HL-60 (cell line): ENCODE measurements around the gene TNRC18.

Experiments used
- DNase-seq, 2 experiments: peaks; one replicate each; pipeline ENCODE4 v3.0.0-alpha.2; 2010 to 2020; ENCODE audit warnings: low read depth in 1 of 2, low spot score in 1 of 2
- H3K27ac ChIP-seq: fragments of 250-450 bp; sonication (Bioruptor Pico); replicated peaks from 2 replicates; pipeline ENCODE4 v1.5.1; 2020; ENCODE audit warnings: mild to moderate bottlenecking, moderate library complexity
- H3K27me3 ChIP-seq: fragments of 250-450 bp; sonication (Bioruptor Pico); 2 replicates; pipeline ENCODE4 v1.5.1; 2021; ENCODE audit warnings: mild to moderate bottlenecking, moderate library complexity; ENCODE audit not compliant: insufficient read depth, poor library complexity, severe bottlenecking
- H3K4me3 ChIP-seq: replicated peaks from 2 replicates; pipeline ENCODE4 v1.5.1; 2011; ENCODE audit warnings: mild to moderate bottlenecking, control low read depth, low read length; ENCODE audit not compliant: insufficient read depth
- CTCF ChIP-seq: IDR thresholded peaks from one replicate; pipeline ENCODE4 v1.5.1; 2011; ENCODE audit warnings: low read length, control low read depth, inconsistent platforms; ENCODE audit not compliant: insufficient read depth
- GABPA ChIP-seq: IDR thresholded peaks from 2 replicates; pipeline ENCODE4 v1.6.1; 2012; ENCODE audit warnings: low read depth
- POLR2AphosphoS5 ChIP-seq: IDR thresholded peaks from 2 replicates; pipeline ENCODE4 v1.6.1; 2012; ENCODE audit warnings: low read depth
- SPI1 ChIP-seq: IDR thresholded peaks from 2 replicates; pipeline ENCODE4 v1.6.1; 2012; ENCODE audit warnings: low read depth, mild to moderate bottlenecking, borderline replicate concordance
- TF ChIP-seq, protein P1 (sequence below): IDR thresholded peaks from 2 replicates; pipeline ENCODE4 v1.6.1; 2012; ENCODE audit warnings: low read depth; ENCODE audit not compliant: insufficient replicate concordance

Gene TNRC18

DNA sequence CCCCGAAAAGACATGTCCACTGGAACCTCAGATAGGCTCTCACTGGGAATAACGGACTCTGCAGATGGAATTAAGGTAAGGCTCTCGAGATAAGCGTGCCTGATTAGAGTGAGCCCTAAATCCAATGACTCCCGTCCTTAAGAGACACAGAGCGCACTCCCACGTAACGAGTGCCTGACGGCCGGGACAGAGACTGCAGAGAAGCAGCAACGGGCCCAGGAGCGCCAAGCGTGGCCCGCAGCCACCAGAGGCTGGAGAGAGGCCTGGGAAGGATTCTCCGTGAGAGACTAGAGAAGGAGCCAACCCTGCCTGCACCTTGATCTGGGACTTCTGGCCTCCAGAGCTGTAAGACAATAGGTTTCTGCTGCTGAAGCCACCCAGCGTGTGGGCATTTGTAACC, 20.0 kb upstream of the TNRC18 start:
- H3K27me3 ChIP-seq = no peaks in the 10 kb centered on the region
- H3K4me3 ChIP-seq = no peak overlapping the region
- no peak overlapping the region for H3K27ac ChIP-seq
- TF ChIP-seq, protein P1, sequence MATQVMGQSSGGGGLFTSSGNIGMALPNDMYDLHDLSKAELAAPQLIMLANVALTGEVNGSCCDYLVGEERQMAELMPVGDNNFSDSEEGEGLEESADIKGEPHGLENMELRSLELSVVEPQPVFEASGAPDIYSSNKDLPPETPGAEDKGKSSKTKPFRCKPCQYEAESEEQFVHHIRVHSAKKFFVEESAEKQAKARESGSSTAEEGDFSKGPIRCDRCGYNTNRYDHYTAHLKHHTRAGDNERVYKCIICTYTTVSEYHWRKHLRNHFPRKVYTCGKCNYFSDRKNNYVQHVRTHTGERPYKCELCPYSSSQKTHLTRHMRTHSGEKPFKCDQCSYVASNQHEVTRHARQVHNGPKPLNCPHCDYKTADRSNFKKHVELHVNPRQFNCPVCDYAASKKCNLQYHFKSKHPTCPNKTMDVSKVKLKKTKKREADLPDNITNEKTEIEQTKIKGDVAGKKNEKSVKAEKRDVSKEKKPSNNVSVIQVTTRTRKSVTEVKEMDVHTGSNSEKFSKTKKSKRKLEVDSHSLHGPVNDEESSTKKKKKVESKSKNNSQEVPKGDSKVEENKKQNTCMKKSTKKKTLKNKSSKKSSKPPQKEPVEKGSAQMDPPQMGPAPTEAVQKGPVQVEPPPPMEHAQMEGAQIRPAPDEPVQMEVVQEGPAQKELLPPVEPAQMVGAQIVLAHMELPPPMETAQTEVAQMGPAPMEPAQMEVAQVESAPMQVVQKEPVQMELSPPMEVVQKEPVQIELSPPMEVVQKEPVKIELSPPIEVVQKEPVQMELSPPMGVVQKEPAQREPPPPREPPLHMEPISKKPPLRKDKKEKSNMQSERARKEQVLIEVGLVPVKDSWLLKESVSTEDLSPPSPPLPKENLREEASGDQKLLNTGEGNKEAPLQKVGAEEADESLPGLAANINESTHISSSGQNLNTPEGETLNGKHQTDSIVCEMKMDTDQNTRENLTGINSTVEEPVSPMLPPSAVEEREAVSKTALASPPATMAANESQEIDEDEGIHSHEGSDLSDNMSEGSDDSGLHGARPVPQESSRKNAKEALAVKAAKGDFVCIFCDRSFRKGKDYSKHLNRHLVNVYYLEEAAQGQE = no peak
- TF ChIP-seq SPI1 = no peak
- no peak for TF ChIP-seq POLR2AphosphoS5
- DNase-seq = no peak

DNA sequence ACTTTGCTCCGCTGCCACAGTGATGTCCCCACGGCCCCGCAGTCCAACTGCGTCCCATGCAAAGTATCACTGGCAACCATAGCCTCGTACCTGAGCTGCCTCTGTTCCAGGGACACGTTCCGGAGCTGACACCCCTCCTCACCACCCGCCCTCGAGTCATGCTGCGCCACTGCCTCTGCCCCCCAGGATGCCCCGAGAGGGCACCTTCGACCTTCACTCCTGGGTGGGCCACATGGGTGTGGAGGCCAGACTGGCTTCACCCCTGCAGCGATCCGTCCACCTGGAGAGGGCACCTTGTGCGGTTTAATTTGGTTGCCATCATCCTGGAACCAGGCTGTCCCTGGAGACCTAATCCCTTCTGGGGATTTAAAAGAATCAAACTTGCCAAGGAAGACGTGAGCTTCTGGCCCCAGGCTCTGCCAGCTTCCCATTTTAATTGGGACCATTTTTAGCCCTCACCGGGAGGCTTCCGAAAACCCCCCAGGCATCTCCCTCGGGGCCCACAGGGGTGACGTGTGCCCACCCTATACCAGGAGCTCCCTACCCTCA, 19.2 kb upstream of the TNRC18 start:
- Histone ChIP-seq H3K27ac (no peak overlapping the region), H3K4me3 (no peak overlapping the region), H3K27me3 (no peaks in the 10 kb centered on the region)
- TF ChIP-seq POLR2AphosphoS5 = no peak
- TF ChIP-seq GABPA = no peak
- no peak for TF ChIP-seq CTCF
- TF ChIP-seq SPI1 = no peak
- TF ChIP-seq, protein P1 = no peak
- DNase-seq = no peak

- peak overlapping the region; percentile 44 for H3K27ac ChIP-seq
- peak in 1 of 2 experiments; percentile 44 for DNase-seq
- TF ChIP-seq CTCF (no peak), SPI1 (no peak), POLR2AphosphoS5 (no peak), GABPA (no peak)
Observed at GRCh38 chr7:5441840-5442503, 18.3 kb upstream of the TNRC18 start.

GRCh38 chr7:5439572-5440496, 16.2 kb upstream of the TNRC18 start:
- TF ChIP-seq GABPA (no peak), POLR2AphosphoS5 (no peak), SPI1 (no peak), CTCF (no peak)
- TF ChIP-seq, protein P1 = no peak
- H3K27me3 ChIP-seq = no peaks in the 10 kb centered on the region
- no peak overlapping the region for H3K27ac ChIP-seq
- DNase-seq = no peak
- H3K4me3 ChIP-seq = no peak overlapping the region

More at GRCh38 chr7:5441840-5442503, 18.3 kb upstream of the TNRC18 start:
- Histone ChIP-seq H3K27me3 (no peaks in the 10 kb centered on the region), H3K4me3 (no peak overlapping the region)
